HG03060 (cell line): Measurements from ENCODE around the gene TMEM63B.
"Not testable (repeated sequence)": the region's sequence is repeated elsewhere in the genome, so short reads cannot be mapped to it uniquely, and the experiment has no call there.

Source experiments
- ATAC-seq: cut with Tn5 transposase; IDR thresholded peaks from one replicate; pipeline ENCODE4 v1.9.1; 2021; ENCODE audit warnings: low read depth, moderate number of reproducible peaks; ENCODE audit not compliant: unreplicated experiment

TMEM63B gene

GRCh38 chr6:44185953-44186634, 58.7 kb downstream of the TMEM63B start:
- ATAC-seq, result no peak

- no peak for ATAC-seq
Observed at GRCh38 chr6:44186635-44187025, 59.3 kb downstream of the TMEM63B start.

GRCh38 chr6:44188819-44189218, 61.5 kb downstream of the TMEM63B start:
- no peak for ATAC-seq

- ATAC-seq, result no peak
Observed at GRCh38 chr6:44189257-44189656, 61.9 kb downstream of the TMEM63B start.

- ATAC-seq, result no peak
Observed at GRCh38 chr6:44190715-44191114, 63.4 kb downstream of the TMEM63B start.

- ATAC-seq, result no peak
Observed at GRCh38 chr6:44192428-44193041, 65.2 kb downstream of the TMEM63B start.

- ATAC-seq, result no peak
Observed at GRCh38 chr6:44193307-44193910, 66.1 kb downstream of the TMEM63B start.

- ATAC-seq, result no peak
Observed at GRCh38 chr6:44194326-44194725, 67.0 kb downstream of the TMEM63B start.

- ATAC-seq, result not testable (repeated sequence)
Observed at GRCh38 chr6:44196351-44196750, 69.0 kb downstream of the TMEM63B start.

GRCh38 chr6:44198684-44199083, 71.3 kb downstream of the TMEM63B start:
- ATAC-seq, result no peak

GRCh38 chr6:44199883-44200282, 72.5 kb downstream of the TMEM63B start:
- ATAC-seq, result no peak

GRCh38 chr6:44201200-44201599, 73.8 kb downstream of the TMEM63B start:
- no peak for ATAC-seq

GRCh38 chr6:44201638-44202303, 74.4 kb downstream of the TMEM63B start:
- ATAC-seq, result no peak

GRCh38 chr6:44202332-44202971, 75.1 kb downstream of the TMEM63B start:
- ATAC-seq, result no peak

- ATAC-seq, result no peak
Observed at GRCh38 chr6:44202972-44203750, 75.8 kb downstream of the TMEM63B start.

GRCh38 chr6:44203955-44204354, 76.6 kb downstream of the TMEM63B start:
- ATAC-seq, result no peak
